Smooth muscle cell (in vitro differentiated cells): ENCODE results near the gene ATP9B. TPM values are rescaled to one million over a fixed set of nuclear protein-coding genes. Genes with fewer than 3 reads are reported as not detected.

Source experiments
- DNase-seq: peaks from one replicate; lab custom pipeline; 2025; ENCODE audit not compliant: unreplicated experiment; lab: John Stamatoyannopoulos, UW
- H2AFZ ChIP-seq: fragments of 200-600 bp; sonication (generic); 2 replicates; pipeline ENCODE4 v1.6.0; 2016; ENCODE audit warnings: antibody characterized with exemption, low read depth, mild to moderate bottlenecking
- H3F3A ChIP-seq: fragments of 200-600 bp; sonication (generic); 2 replicates; pipeline ENCODE4 v1.6.0; 2017; ENCODE audit warnings: antibody characterized with exemption, low read depth
- H3K27ac ChIP-seq: fragments of 200-600 bp; sonication (generic); 2 replicates; pipeline ENCODE4 v1.5.1; 2016; ENCODE audit warnings: low read depth, mild to moderate bottlenecking
- H3K27me3 ChIP-seq: fragments of 200-600 bp; sonication (generic); 2 replicates; pipeline ENCODE4 v1.6.1; 2016; ENCODE audit warnings: low read depth, mild to moderate bottlenecking
- H3K36me3 ChIP-seq: fragments of 200-600 bp; sonication (generic); 2 replicates; pipeline ENCODE4 v1.5.1; 2016; ENCODE audit warnings: low read depth
- H3K4me1 ChIP-seq: fragments of 200-600 bp; sonication (generic); 2 replicates; pipeline ENCODE4 v1.5.1; 2016; ENCODE audit warnings: low read depth
- H3K4me2 ChIP-seq: fragments of 200-600 bp; sonication (generic); 2 replicates; pipeline ENCODE4 v1.6.0; 2016; ENCODE audit warnings: mild to moderate bottlenecking
- H3K4me3 ChIP-seq: fragments of 200-600 bp; sonication (generic); 2 replicates; pipeline ENCODE4 v1.5.1; 2016; ENCODE audit warnings: mild to moderate bottlenecking
- H3K79me2 ChIP-seq: fragments of 200-600 bp; sonication (generic); 2 replicates; pipeline ENCODE4 v1.6.0; 2016; ENCODE audit warnings: low read depth, mild to moderate bottlenecking
- H3K9ac ChIP-seq: fragments of 200-600 bp; sonication (generic); 2 replicates; pipeline ENCODE4 v1.6.0; 2016; ENCODE audit warnings: low read depth
- H3K9me3 ChIP-seq: fragments of 200-600 bp; sonication (generic); replicated peaks from 2 replicates; pipeline ENCODE4 v1.5.1; 2016; ENCODE audit warnings: low read depth
- H4K20me1 ChIP-seq: fragments of 200-600 bp; sonication (generic); 2 replicates; pipeline ENCODE4 v1.6.0; 2016; ENCODE audit warnings: low read depth
- CTCF ChIP-seq: fragments of 200-600 bp; sonication (generic); IDR thresholded peaks from 2 replicates; pipeline ENCODE4 v1.5.1; 2017; ENCODE audit warnings: borderline replicate concordance, mild to moderate bottlenecking, antibody characterized with exemption; ENCODE audit not compliant: insufficient read depth, poor library complexity, severe bottlenecking
- WGBS: methylation state at CpG from one replicate; pipeline ENCODE4 v1.1.7; 2016; ENCODE audit warnings: low lambda C conversion rate; 5-methylcytosine and 5-hydroxymethylcytosine counted together
- polyA plus RNA-seq: library from polyadenylated mRNA; unstranded; fragments of >200 nt; fragmentation: Nextera tagmentation; extraction: Ambion mirVana; gene quantifications from 2 replicates; pipeline ENCODE4 v1.2.1, GENCODE V29; 2016
- total RNA-seq: library from RNA; depleted of rRNA; stranded (reverse); fragments of >200 nt; gene quantifications from 2 replicates; pipeline ENCODE4 v1.2.3, GENCODE V29; 2014

ATP9B gene
- total and polyA plus RNA-seq, 2 experiments from 2014 or later, result 6.1 to 16.4 TPM

DNA sequence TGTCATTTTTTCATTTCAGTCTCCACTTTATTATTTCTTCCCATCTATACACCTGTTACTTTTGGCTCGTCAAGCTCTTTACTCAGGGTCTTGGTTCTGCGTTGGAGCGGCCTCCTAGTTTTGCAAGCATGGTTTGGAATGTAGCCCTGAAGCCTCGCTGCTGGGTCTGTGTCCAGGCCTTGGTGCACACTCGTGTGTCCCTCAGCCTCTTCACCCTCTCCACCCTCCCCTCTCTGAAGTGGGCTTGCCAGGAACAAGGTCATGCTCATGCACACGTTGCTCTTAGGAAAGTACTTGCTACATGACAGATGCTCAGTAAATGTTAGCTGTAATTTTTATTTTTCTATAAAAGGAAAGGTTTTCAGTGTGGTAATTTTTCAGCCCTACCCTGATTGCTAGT, 147.0 kb downstream of the ATP9B start:
- Histone ChIP-seq H3K79me2 (no peaks in the 10 kb centered on the region), H3K9ac (no peak overlapping the region), H3K9me3 (no peaks in the 10 kb centered on the region), H3K4me3 (no peak overlapping the region), H3K27me3 (no peaks in the 10 kb centered on the region), H2AFZ (no peak overlapping the region), H3K36me3 (no peaks in the 10 kb centered on the region), H4K20me1 (peaks cover 12% of the 10 kb centered on the region), H3K4me1 (no peaks in the 10 kb centered on the region), H3K27ac (no peak overlapping the region), H3K4me2 (no peak overlapping the region), H3F3A (no peaks in the 10 kb centered on the region)
- TF ChIP-seq CTCF, result no peak
- 95% methylated on average over 6 of the region's 6 CpGs for WGBS
- DNase-seq, result no peak

DNA sequence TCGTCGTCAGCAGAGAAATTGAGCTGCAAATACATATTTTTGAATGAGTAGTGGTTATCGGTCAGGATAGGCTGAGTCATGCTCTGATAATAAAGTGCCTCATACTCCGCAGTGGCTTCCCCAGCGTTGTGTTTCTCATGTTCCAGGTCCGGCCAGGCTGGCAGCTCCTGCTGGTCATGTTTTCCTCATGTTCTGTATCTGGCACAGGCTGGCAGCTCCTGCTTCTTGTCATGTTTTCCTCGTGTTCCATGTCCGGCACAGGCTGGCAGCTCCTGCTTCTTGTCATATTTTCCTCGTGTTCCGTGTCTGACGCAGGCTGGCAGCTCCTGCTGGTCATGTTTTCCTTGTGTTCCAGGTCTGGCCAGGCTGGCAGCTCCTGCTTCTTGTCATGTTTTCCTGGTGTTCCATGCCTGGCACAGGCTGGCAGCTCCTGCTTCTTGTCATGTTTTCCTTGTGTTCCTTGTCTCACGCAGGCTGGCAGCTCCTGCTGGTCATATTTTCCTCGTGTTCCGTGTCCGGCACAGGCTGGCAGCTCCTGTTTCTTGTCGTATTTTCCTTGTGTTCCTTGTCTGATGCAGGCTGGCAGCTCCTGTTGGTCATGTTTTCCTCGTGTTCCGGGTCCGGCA, 148.9 kb downstream of the ATP9B start:
- Histone ChIP-seq H3K36me3 (no peaks in the 10 kb centered on the region), H3K4me3 (no peak overlapping the region), H3K9me3 (no peaks in the 10 kb centered on the region), H3K27me3 (no peaks in the 10 kb centered on the region), H4K20me1 (peaks cover 5% of the 10 kb centered on the region), H3F3A (no peaks in the 10 kb centered on the region), H3K79me2 (no peaks in the 10 kb centered on the region), H3K9ac (no peak overlapping the region), H3K27ac (no peak overlapping the region), H3K4me1 (no peaks in the 10 kb centered on the region), H2AFZ (no peak overlapping the region), H3K4me2 (no peak overlapping the region)
- DNase-seq, result no peak
- TF ChIP-seq CTCF, result no peak
- 90% methylated on average over 19 of the region's 19 CpGs for WGBS

DNA sequence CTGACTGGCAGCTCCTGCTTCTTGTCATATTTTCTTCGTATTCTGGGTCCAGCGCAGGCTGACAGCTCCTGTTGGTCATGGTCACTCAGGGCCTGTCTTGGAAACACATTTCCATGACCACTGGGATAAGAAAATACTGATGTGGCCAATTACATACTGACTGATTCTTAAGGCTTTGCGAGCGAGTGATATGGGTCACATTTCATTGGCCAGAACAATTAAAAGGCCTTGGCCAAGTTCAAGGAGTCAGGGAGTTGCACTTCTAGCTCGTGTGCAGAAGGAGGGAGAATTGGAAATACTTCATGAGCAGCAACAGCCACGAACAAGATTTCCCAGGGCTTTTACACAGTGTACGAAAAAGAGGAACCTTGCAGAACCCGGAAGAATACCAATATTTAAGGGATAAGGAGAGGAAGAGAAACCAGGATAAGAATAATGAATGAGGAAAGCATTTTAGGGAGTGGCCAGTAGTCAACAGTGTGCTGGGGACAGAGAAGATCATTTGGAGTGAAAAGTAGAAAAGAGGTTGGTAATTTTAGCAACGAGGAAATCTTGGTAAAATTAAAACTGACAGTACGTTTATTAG, 149.5 kb downstream of the ATP9B start:
- Histone ChIP-seq H3K36me3 (no peaks in the 10 kb centered on the region), H3K27me3 (no peaks in the 10 kb centered on the region), H4K20me1 (peaks cover 5% of the 10 kb centered on the region), H3K4me3 (no peak overlapping the region), H3K79me2 (no peaks in the 10 kb centered on the region), H2AFZ (no peak overlapping the region), H3F3A (no peaks in the 10 kb centered on the region), H3K9me3 (no peaks in the 10 kb centered on the region), H3K4me2 (no peak overlapping the region), H3K9ac (no peak overlapping the region), H3K27ac (no peak overlapping the region), H3K4me1 (no peaks in the 10 kb centered on the region)
- WGBS, result 94% methylated on average over 10 of the region's 10 CpGs
- no peak for TF ChIP-seq CTCF
- no peak for DNase-seq

GRCh38 chr18:79221136-79221535, 151.9 kb downstream of the ATP9B start:
- Histone ChIP-seq H3F3A (no peaks in the 10 kb centered on the region), H3K79me2 (no peaks in the 10 kb centered on the region), H4K20me1 (peaks cover 5% of the 10 kb centered on the region), H3K4me3 (no peak overlapping the region), H3K9ac (no peak overlapping the region), H2AFZ (no peak overlapping the region), H3K4me2 (no peak overlapping the region), H3K9me3 (no peaks in the 10 kb centered on the region), H3K36me3 (no peaks in the 10 kb centered on the region), H3K27me3 (no peaks in the 10 kb centered on the region), H3K4me1 (no peaks in the 10 kb centered on the region), H3K27ac (no peak overlapping the region)
- no peak for TF ChIP-seq CTCF
- 98% methylated on average over 5 of the region's 5 CpGs for WGBS
- no peak for DNase-seq
